Mucosa of descending colon (tissue), 3 donors: ENCODE data around the gene FSTL4. TPM values are rescaled to one million over a fixed set of nuclear protein-coding genes. Genes with fewer than 3 reads are reported as not detected.

Source experiments
- ATAC-seq: fragments of 200-7000 bp; cut with Tn5 transposase; one replicate; pipeline ENCODE4 v1.9.1; 2020; ENCODE audit warnings: mild to moderate bottlenecking, moderate library complexity
- DNase-seq, 3 donors: peaks; one replicate each; pipeline ENCODE4 v3.0.0-alpha.2; 2020
- H3K36me3 ChIP-seq: fragments of 200-600 bp; one replicate; pipeline ENCODE4 v1.8.0; 2021; ENCODE audit warnings: low read depth, mild to moderate bottlenecking
- H3K4me1 ChIP-seq: fragments of 200-600 bp; one replicate; pipeline ENCODE4 v1.8.0; 2021; ENCODE audit warnings: low read depth, mild to moderate bottlenecking
- H3K4me3 ChIP-seq: fragments of 200-600 bp; one replicate; pipeline ENCODE4 v1.8.0; 2021; ENCODE audit warnings: mild to moderate bottlenecking
- H3K9me3 ChIP-seq: fragments of 200-600 bp; one replicate; pipeline ENCODE4 v1.8.0; 2021; ENCODE audit warnings: mild to moderate bottlenecking
- intact Hi-C, 2 donors: fragments of 100-400 bp; cut with DNase I in 1 of 2; cut with micrococcal nuclease in 1 of 2; formaldehyde crosslinking; loops; one replicate each; pipeline versions ENCODE4 v1.11.0 to v1.11.1; 2022; cut with DNase I, micrococcal nuclease
- total RNA-seq, 3 donors: library from RNA; stranded (reverse); fragmentation: NEBNext Ultra II Directional in 2 of 3; extraction: Animal tissue kit (Norgen Biotek cat#: 25700) in 2 of 3; gene quantifications; one replicate each; pipeline versions ENCODE4 v1.2.1 to v1.2.4, GENCODE V29; 2021 to 2023
- TF ChIP-seq, protein P1 (sequence below): fragments of 200-600 bp; IDR thresholded peaks from one replicate; pipeline ENCODE4 v1.8.0; 2022; ENCODE audit warnings: antibody characterized with exemption, mild to moderate bottlenecking
- donor health status: DM: no; HTN: no; CAD: no; lungs with moderate emphysema.
- donor health status: DM: no; HTN: no; CAD: no.
- donor health status: DM: no; HTN: yes; CAD: no.

FSTL4 gene
- total RNA-seq, 3 donors from 2014 or later: 0.29 to 0.77 (median 0.57) TPM

DNA sequence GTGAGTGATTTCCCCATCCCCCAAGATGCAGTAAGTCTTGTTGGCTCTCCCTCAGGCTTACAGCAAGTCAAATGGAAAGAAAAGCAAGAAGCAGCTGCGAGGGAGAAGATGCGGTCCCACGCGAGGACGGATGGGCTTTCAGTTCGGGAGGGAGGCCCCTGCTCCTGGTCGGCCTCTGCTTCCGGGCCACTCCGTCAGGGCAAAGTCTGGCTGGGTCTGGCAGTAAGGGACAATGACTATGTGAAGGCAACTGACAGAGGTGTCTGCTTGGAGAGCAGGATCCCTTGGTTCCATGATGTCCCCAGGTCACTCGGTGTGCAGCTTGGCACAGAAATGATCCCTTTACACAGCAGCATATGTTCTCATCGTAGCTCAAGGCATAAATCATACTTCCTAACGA is 413.8 kb downstream of the FSTL4 start:
- Histone ChIP-seq H3K4me3 (no peak overlapping the region), H3K36me3 (no peaks in the 10 kb centered on the region), H3K4me1 (no peaks in the 10 kb centered on the region), H3K9me3 (no peaks in the 10 kb centered on the region)
- ATAC-seq (no peak), DNase-seq (no peak)
- intact Hi-C loops: no loop called here
- TF ChIP-seq, protein P1, sequence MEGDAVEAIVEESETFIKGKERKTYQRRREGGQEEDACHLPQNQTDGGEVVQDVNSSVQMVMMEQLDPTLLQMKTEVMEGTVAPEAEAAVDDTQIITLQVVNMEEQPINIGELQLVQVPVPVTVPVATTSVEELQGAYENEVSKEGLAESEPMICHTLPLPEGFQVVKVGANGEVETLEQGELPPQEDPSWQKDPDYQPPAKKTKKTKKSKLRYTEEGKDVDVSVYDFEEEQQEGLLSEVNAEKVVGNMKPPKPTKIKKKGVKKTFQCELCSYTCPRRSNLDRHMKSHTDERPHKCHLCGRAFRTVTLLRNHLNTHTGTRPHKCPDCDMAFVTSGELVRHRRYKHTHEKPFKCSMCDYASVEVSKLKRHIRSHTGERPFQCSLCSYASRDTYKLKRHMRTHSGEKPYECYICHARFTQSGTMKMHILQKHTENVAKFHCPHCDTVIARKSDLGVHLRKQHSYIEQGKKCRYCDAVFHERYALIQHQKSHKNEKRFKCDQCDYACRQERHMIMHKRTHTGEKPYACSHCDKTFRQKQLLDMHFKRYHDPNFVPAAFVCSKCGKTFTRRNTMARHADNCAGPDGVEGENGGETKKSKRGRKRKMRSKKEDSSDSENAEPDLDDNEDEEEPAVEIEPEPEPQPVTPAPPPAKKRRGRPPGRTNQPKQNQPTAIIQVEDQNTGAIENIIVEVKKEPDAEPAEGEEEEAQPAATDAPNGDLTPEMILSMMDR: no peak

DNA sequence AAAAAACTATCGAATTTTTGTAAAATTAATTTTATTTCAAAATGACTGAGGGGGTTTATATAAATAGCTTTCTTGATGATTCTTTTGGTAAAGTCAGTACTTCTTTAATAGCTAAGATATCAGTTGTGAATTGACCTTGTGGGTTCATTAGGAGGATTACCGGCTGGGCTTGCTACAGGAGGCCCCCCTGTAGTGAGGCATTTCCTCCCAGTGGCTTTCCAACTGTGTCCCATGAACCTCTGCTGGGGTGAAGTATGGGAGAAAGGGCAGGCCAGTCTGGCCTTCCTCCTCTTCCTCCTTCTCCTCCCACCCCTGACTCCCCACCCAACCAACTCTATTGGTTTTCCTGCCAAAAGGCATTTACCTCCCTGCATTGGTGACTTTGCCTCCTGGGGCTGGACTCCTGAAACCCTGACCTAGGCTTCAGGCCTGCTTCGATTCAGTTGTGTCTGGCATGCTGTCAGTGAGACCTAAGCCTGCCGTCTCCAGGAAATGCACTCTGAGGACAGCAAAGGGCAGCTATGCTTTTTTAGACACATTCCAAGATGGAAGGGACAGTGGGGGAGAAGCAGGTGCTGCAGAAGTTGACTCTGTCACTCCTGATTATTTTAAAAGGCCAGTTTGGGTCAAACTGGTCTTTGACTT is 415.8 kb downstream of the FSTL4 start:
- intact Hi-C loops: no loop called here
- H3K9me3 ChIP-seq: no peaks in the 10 kb centered on the region
- H3K4me3 ChIP-seq: no peak overlapping the region
- no peaks in the 10 kb centered on the region for H3K4me1 ChIP-seq
- DNase-seq (no peak), ATAC-seq (no peak)
- TF ChIP-seq, protein P1: no peak
- no peaks in the 10 kb centered on the region for H3K36me3 ChIP-seq

DNA sequence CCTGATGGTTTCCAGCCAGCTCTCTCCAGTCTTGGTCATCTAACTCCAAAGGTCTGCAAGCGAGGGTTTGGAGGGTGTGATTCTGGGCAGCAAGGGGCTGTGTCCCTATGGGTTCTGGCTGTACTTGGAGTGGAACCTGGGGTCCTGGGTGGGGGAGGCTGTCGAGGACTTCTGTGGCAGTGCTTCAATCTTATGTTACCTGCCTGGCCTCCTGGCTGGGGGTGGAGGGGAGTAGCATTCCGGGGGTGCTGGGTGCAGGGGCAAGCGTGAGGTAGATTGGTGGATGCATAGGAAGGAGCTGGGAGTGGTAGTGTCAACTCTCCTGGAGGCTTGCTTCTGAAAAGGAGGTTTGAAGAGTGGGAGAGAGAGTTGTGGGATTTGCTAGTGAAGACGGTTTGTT is 417.1 kb downstream of the FSTL4 start:
- Histone ChIP-seq H3K4me1 (no peaks in the 10 kb centered on the region), H3K36me3 (no peaks in the 10 kb centered on the region), H3K4me3 (no peak overlapping the region), H3K9me3 (no peaks in the 10 kb centered on the region)
- intact Hi-C loops: no loop called here
- TF ChIP-seq, protein P1: no peak
- no peak for ATAC-seq
- no peak for DNase-seq

DNA sequence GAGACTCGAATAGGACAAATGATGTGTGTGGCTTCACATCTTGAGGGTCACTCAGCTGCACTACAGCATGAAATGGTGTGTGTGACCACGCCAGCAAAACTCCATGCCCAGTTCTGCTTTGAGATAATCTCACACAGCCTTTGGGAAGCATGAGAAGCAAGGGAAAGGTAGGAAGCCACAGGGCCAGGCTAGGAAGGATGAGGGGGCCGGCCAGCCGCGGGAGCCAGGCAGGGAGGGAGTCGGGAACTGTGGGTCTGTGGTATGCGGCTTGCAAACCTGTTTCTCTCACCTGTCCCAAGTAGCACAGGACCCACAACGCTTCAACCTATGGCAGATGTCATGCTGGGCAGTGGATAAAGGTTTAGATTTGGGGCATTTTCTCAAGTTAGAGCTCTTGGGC is 418.5 kb downstream of the FSTL4 start:
- DNase-seq (no peak), ATAC-seq (no peak)
- Histone ChIP-seq H3K4me3 (no peak overlapping the region), H3K9me3 (no peaks in the 10 kb centered on the region), H3K36me3 (no peaks in the 10 kb centered on the region), H3K4me1 (no peaks in the 10 kb centered on the region)
- intact Hi-C loops: no loop called here
- TF ChIP-seq, protein P1: no peak

GRCh38 chr5:133192716-133193115 is 419.6 kb downstream of the FSTL4 start:
- ATAC-seq (no peak), DNase-seq (no peak)
- no peaks in the 10 kb centered on the region for H3K36me3 ChIP-seq
- intact Hi-C loops: no loop called here
- no peaks in the 10 kb centered on the region for H3K9me3 ChIP-seq
- no peaks in the 10 kb centered on the region for H3K4me1 ChIP-seq
- TF ChIP-seq, protein P1: no peak
- H3K4me3 ChIP-seq: no peak overlapping the region

GRCh38 chr5:133189881-133190280 is 422.5 kb downstream of the FSTL4 start:
- no peaks in the 10 kb centered on the region for H3K9me3 ChIP-seq
- no peaks in the 10 kb centered on the region for H3K4me1 ChIP-seq
- intact Hi-C loops: no loop called here
- DNase-seq (no peak), ATAC-seq (no peak)
- no peaks in the 10 kb centered on the region for H3K36me3 ChIP-seq
- TF ChIP-seq, protein P1: no peak
- H3K4me3 ChIP-seq: no peak overlapping the region
